HepG2 (cell line): ENCODE data around the gene MED25. TPM values are rescaled to one million over a fixed set of nuclear protein-coding genes. Genes with fewer than 3 reads are reported as not detected.
A peak's percentile ranks its signal among the peaks of the same experiment; 100 is the strongest.

Experiments used
- FOXO1 ChIP-seq: sonication (generic); formaldehyde crosslinking; IDR thresholded peaks from 2 replicates; pipeline ENCODE4 v1.4.0; 2020; ENCODE audit warnings: missing genetic modification reagents
- ISX ChIP-seq: sonication (generic); formaldehyde crosslinking; conservative IDR thresholded peaks from 2 replicates; pipeline ENCODE4 v1.5.0; 2020; ENCODE audit warnings: missing genetic modification reagents
- MEIS2 ChIP-seq: sonication (generic); formaldehyde crosslinking; IDR thresholded peaks from 2 replicates; pipeline ENCODE4 v1.9.0; 2021; ENCODE audit warnings: mild to moderate bottlenecking, missing genetic modification reagents
- MZF1 ChIP-seq: sonication (generic); formaldehyde crosslinking; IDR thresholded peaks from 2 replicates; pipeline ENCODE4 v1.8.1; 2023; ENCODE audit warnings: mild to moderate bottlenecking, missing genetic modification reagents, borderline replicate concordance
- NFRKB ChIP-seq: fragments of 450-650 bp; IDR thresholded peaks from 2 replicates; pipeline ENCODE4 v1.6.1; 2017
- NKX3-1 ChIP-seq: sonication (generic); formaldehyde crosslinking; IDR thresholded peaks from 2 replicates; pipeline ENCODE4 v1.5.0; 2020; ENCODE audit warnings: missing genetic modification reagents
- NR3C1 ChIP-seq: sonication (generic); formaldehyde crosslinking; IDR thresholded peaks from 2 replicates; pipeline ENCODE4 v1.4.0; 2020; ENCODE audit warnings: missing genetic modification reagents
- PAF1 ChIP-seq: IDR thresholded peaks from 2 replicates; pipeline ENCODE4 v1.6.1; 2016; ENCODE audit warnings: missing genetic modification reagents, missing compliant biosample characterization
- PITX1 ChIP-seq: sonication (generic); formaldehyde crosslinking; IDR thresholded peaks from 2 replicates; pipeline ENCODE4 v1.5.1; 2020; ENCODE audit warnings: mild to moderate bottlenecking, missing genetic modification reagents
- POLR2AphosphoS5 ChIP-seq: IDR thresholded peaks from 2 replicates; pipeline ENCODE4 v1.6.1; 2012; ENCODE audit warnings: low read depth, low read length
- RFXANK ChIP-seq: IDR thresholded peaks from 2 replicates; pipeline ENCODE4 v1.6.1; 2016
- SMC3 ChIP-seq: IDR thresholded peaks from 2 replicates; pipeline ENCODE4 v1.6.1; 2011; ENCODE audit warnings: low read length, improper control_type of control experiment
- TCF12 ChIP-seq, 2 experiments: fragments of 450-650 bp in 1 of 2; sonication (generic) in 1 of 2; formaldehyde crosslinking in 1 of 2; IDR thresholded peaks; 2 replicates each; pipeline versions ENCODE4 v1.6.1 to v1.8.0; 2017 to 2022; ENCODE audit warnings: antibody characterized with exemption in 1 of 2, mild to moderate bottlenecking in 1 of 2, missing genetic modification reagents in 1 of 2, moderate library complexity in 1 of 2
- TFE3 ChIP-seq: IDR thresholded peaks from 2 replicates; pipeline ENCODE4 v1.6.1; 2016
- UBTF ChIP-seq: sonication (generic); formaldehyde crosslinking; IDR thresholded peaks from 2 replicates; pipeline ENCODE4 v1.4.0; 2020; ENCODE audit warnings: mild to moderate bottlenecking, missing genetic modification reagents
- ZEB1 ChIP-seq: IDR thresholded peaks from 2 replicates; pipeline ENCODE4 v1.6.1; 2012; ENCODE audit warnings: mild to moderate bottlenecking, low read depth, inconsistent platforms; ENCODE audit not compliant: insufficient replicate concordance
- ZNF576 ChIP-seq: sonication (generic); formaldehyde crosslinking; IDR thresholded peaks from 2 replicates; pipeline ENCODE4 v1.4.0; 2020; ENCODE audit warnings: mild to moderate bottlenecking, missing genetic modification reagents
- polyA plus RNA-seq, 8 experiments: library from polyadenylated mRNA; depleted of rRNA in 3 of 8; stranded (reverse) in 7 of 8; unstranded in 1 of 8; fragments of >200 nt; fragmentation: Illumina TruSeq in 4 of 8; extraction: Trizol in 4 of 8; gene quantifications; 2 replicates each; pipeline versions ENCODE4 v1.2.1 to v1.2.3, GENCODE V29; 2011 to 2016; ENCODE audit warnings: low read depth in 4 of 8, missing spikeins in 1 of 8, mixed read lengths in 1 of 8; ENCODE audit not compliant: insufficient read depth in 1 of 8
- total RNA-seq, 5 experiments: library from RNA; depleted of rRNA; stranded (reverse); fragments of >200 nt; fragmentation: Illumina TruSeq; extraction: Trizol; gene quantifications; 2 replicates each; pipeline ENCODE4 v1.2.3, GENCODE V29; 2016; ENCODE audit warnings: low read depth in 1 of 5
- TF ChIP-seq, protein P1 (sequence below): sonication (generic); formaldehyde crosslinking; conservative IDR thresholded peaks from 2 replicates; pipeline ENCODE4 v1.4.0; 2020; ENCODE audit warnings: missing genetic modification reagents
- TF ChIP-seq, protein P2 (sequence below): sonication (generic); formaldehyde crosslinking; IDR thresholded peaks from 2 replicates; pipeline ENCODE4 v1.8.0; 2022; ENCODE audit warnings: mild to moderate bottlenecking, missing genetic modification reagents; ENCODE audit not compliant: insufficient replicate concordance
- TF ChIP-seq, protein P3 (sequence below): sonication (generic); formaldehyde crosslinking; IDR thresholded peaks from 2 replicates; pipeline ENCODE4 v1.4.0; 2020; ENCODE audit warnings: mild to moderate bottlenecking, low read depth, missing genetic modification reagents
- TF ChIP-seq, protein P4 (sequence below): IDR thresholded peaks from 2 replicates; pipeline ENCODE4 v1.6.1; 2016

The MED25 gene
- total and polyA plus RNA-seq, 2 of the 13 experiments (the other 11 are each of a cell fraction or from before 2014, with no cell fraction given) = 11.1 to 15.1 TPM

DNA sequence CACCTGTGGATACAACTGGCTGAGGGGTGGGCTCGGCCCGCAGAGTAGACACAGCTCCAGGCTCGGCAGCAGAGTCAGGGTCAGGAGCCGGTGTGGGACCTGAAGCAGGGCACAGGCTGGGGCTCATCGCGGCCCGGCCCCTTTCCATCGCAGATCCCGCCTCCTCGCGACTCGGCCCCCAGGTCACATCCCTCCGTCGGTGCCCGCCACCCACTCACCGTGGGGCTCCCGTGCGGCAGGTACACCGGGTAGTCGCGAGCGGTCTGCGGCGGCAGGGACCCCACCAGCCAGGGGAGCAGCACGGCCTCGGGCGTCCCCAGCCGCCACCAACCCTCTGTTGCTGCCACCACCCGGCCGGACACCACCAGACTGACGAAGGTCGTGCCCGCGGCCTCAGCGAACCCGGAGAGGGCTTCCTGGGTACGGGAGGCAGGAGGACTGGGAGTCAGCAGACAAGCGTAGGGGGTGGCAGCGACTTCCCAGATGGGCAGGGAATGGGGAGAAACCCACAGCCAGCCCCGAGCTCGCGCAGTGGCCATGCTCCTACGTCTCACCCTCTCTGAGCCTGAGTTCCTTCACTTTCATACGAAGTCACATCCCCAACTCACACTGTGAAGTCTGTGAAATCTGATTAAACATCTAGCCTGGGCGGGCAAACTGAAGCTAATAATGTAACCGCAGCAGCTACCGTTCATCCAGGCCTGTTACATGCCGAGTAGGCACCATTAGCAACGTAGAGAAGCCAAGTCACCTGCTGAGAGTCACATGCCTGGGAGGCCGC lies 8.7 kb upstream of the MED25 start (continued):
- TF ChIP-seq SMC3 (no peak), PAF1 (CRISPR knock-in tag) (no peak), POLR2AphosphoS5 (no peak), NKX3-1 (no peak), MZF1 (no peak), MEIS2 (CRISPR knock-in tag) (no peak), ZNF576 (CRISPR knock-in tag) (no peak), NR3C1 (CRISPR knock-in tag) (no peak), TCF12 (IDR thresholded peaks at IDR 0.05) (no peak), TCF12 (CRISPR knock-in tag; IDR thresholded peaks at IDR 0.05) (no peak), PITX1 (CRISPR knock-in tag) (0 out of 2 replicates have a peak, but pooled peaks have one; percentile 46), RFXANK (CRISPR knock-in tag) (no peak), ISX (CRISPR knock-in tag) (no peak), FOXO1 (CRISPR knock-in tag) (0 out of 2 replicates have a peak, but pooled peaks have one; percentile 46), ZEB1 (no peak), TFE3 (CRISPR knock-in tag) (peak; percentile 36; the same call in 1 of the 2 replicates), NFRKB (no peak), UBTF (CRISPR knock-in tag) (peak; percentile 90)
- TF ChIP-seq, protein P1, sequence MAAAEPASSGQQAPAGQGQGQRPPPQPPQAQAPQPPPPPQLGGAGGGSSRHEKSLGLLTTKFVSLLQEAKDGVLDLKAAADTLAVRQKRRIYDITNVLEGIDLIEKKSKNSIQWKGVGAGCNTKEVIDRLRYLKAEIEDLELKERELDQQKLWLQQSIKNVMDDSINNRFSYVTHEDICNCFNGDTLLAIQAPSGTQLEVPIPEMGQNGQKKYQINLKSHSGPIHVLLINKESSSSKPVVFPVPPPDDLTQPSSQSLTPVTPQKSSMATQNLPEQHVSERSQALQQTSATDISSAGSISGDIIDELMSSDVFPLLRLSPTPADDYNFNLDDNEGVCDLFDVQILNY (CRISPR knock-in tag) = no peak
- TF ChIP-seq, protein P2, sequence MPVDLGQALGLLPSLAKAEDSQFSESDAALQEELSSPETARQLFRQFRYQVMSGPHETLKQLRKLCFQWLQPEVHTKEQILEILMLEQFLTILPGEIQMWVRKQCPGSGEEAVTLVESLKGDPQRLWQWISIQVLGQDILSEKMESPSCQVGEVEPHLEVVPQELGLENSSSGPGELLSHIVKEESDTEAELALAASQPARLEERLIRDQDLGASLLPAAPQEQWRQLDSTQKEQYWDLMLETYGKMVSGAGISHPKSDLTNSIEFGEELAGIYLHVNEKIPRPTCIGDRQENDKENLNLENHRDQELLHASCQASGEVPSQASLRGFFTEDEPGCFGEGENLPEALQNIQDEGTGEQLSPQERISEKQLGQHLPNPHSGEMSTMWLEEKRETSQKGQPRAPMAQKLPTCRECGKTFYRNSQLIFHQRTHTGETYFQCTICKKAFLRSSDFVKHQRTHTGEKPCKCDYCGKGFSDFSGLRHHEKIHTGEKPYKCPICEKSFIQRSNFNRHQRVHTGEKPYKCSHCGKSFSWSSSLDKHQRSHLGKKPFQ = no peak
- TF ChIP-seq, protein P3, sequence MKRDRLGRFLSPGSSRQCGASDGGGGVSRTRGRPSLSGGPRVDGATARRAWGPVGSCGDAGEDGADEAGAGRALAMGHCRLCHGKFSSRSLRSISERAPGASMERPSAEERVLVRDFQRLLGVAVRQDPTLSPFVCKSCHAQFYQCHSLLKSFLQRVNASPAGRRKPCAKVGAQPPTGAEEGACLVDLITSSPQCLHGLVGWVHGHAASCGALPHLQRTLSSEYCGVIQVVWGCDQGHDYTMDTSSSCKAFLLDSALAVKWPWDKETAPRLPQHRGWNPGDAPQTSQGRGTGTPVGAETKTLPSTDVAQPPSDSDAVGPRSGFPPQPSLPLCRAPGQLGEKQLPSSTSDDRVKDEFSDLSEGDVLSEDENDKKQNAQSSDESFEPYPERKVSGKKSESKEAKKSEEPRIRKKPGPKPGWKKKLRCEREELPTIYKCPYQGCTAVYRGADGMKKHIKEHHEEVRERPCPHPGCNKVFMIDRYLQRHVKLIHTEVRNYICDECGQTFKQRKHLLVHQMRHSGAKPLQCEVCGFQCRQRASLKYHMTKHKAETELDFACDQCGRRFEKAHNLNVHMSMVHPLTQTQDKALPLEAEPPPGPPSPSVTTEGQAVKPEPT (CRISPR knock-in tag) = no peak
- TF ChIP-seq, protein P4, sequence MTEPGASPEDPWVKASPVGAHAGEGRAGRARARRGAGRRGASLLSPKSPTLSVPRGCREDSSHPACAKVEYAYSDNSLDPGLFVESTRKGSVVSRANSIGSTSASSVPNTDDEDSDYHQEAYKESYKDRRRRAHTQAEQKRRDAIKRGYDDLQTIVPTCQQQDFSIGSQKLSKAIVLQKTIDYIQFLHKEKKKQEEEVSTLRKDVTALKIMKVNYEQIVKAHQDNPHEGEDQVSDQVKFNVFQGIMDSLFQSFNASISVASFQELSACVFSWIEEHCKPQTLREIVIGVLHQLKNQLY (CRISPR knock-in tag) = no peak
